HepG2 (cell line): ENCODE results near the gene SNX21. TPM values are rescaled to one million over a fixed set of nuclear protein-coding genes. Genes with fewer than 3 reads are reported as not detected.
A peak's percentile ranks its signal among the peaks of the same experiment; 100 is the strongest.

Experiments used
- ETV6 ChIP-seq: sonication (generic); formaldehyde crosslinking; conservative IDR thresholded peaks from 2 replicates; pipeline ENCODE4 v1.4.0; 2020; ENCODE audit warnings: missing genetic modification reagents
- MAF1 ChIP-seq: sonication (generic); formaldehyde crosslinking; IDR thresholded peaks from 2 replicates; pipeline ENCODE4 v1.5.0; 2020; ENCODE audit warnings: missing genetic modification reagents, borderline replicate concordance
- REPIN1 ChIP-seq: sonication (generic); formaldehyde crosslinking; IDR thresholded peaks from 2 replicates; pipeline ENCODE4 v1.8.0; 2022; ENCODE audit warnings: missing genetic modification reagents, low read depth, mild to moderate bottlenecking, borderline replicate concordance
- SNAPC2 ChIP-seq: sonication (generic); formaldehyde crosslinking; IDR thresholded peaks from 2 replicates; pipeline ENCODE4 v1.8.1; 2022; ENCODE audit warnings: mild to moderate bottlenecking, missing genetic modification reagents
- TBL1XR1 ChIP-seq: fragments of 150-350 bp; IDR thresholded peaks from 2 replicates; pipeline ENCODE4 v1.6.1; 2014; ENCODE audit warnings: borderline replicate concordance, low read length; ENCODE audit not compliant: partially characterized antibody
- ZBTB44 ChIP-seq: sonication (generic); formaldehyde crosslinking; IDR thresholded peaks from 2 replicates; pipeline ENCODE4 v1.4.0; 2020; ENCODE audit warnings: missing genetic modification reagents
- ZNF276 ChIP-seq: sonication (generic); formaldehyde crosslinking; IDR thresholded peaks from 2 replicates; pipeline ENCODE4 v1.4.0; 2020; ENCODE audit warnings: mild to moderate bottlenecking, low read depth, missing genetic modification reagents
- polyA plus RNA-seq, 8 experiments: library from polyadenylated mRNA; depleted of rRNA in 3 of 8; stranded (reverse) in 7 of 8; unstranded in 1 of 8; fragments of >200 nt; fragmentation: Illumina TruSeq in 4 of 8; extraction: Trizol in 4 of 8; gene quantifications; 2 replicates each; pipeline versions ENCODE4 v1.2.1 to v1.2.3, GENCODE V29; 2011 to 2016; ENCODE audit warnings: low read depth in 4 of 8, missing spikeins in 1 of 8, mixed read lengths in 1 of 8; ENCODE audit not compliant: insufficient read depth in 1 of 8
- total RNA-seq, 5 experiments: library from RNA; depleted of rRNA; stranded (reverse); fragments of >200 nt; fragmentation: Illumina TruSeq; extraction: Trizol; gene quantifications; 2 replicates each; pipeline ENCODE4 v1.2.3, GENCODE V29; 2016; ENCODE audit warnings: low read depth in 1 of 5
- TF ChIP-seq, protein P1 (sequence below): sonication (generic); formaldehyde crosslinking; IDR thresholded peaks from 2 replicates; pipeline ENCODE4 v1.5.0; 2020; ENCODE audit warnings: mild to moderate bottlenecking, missing genetic modification reagents, borderline replicate concordance
- TF ChIP-seq, protein P2 (sequence below): sonication (generic); formaldehyde crosslinking; IDR thresholded peaks from 2 replicates; pipeline ENCODE4 v1.5.0; 2020; ENCODE audit warnings: mild to moderate bottlenecking, missing genetic modification reagents, borderline replicate concordance

The SNX21 gene
- total and polyA plus RNA-seq, 2 of the 13 experiments (the other 11 are each of a cell fraction or from before 2014, with no cell fraction given) = 7.7 to 12.8 TPM

DNA sequence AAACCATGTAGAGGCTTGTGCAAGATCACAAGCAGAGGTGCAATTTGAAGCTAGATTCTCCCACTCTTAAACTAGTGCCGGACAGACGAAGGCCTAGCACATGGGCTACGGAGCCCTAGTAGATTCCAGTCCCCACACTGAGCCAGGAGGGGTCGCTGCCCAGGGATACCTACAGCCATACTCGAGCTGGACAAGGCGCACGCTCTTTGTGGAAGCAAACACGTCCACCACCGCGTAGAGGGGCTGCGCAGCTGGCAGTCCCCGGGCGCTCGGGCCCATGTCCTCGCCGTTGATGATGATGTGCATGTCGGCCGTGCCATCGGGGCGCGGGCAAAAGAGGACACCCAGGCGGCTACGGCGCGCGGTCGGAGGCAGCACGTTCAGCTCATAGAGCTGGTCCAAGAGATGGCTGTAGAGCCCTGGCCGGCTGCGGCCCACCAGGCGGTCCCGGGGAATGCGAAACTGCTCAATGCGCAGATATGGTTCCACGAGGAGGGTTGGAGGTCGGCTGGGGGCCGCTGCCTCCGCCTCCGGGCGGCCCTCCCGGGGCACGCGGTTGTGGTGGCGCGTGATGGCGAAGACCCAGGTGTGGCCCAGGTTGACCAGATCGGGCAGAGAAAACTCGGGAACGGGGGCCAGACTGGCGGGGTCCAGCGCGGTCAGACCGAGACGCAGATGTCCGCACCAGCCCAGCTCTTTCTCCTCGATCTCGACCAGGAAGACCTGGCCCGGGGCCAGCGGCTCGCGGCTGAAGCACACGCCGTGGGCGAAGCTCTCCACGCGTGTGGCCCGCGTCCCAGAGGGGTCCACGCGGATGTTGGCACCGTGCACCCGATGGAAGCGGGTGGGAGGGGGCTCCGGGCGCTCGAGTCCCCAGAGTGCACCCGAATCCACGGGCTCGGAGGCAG is 56.7 kb downstream of the SNX21 start (continued):
- TF ChIP-seq ZBTB44 (CRISPR knock-in tag) (no peak), REPIN1 (peak; percentile 92; the same call in 1 of the 2 replicates), TBL1XR1 (no peak), ETV6 (CRISPR knock-in tag) (no peak; the same call in 1 of the 2 replicates), MAF1 (CRISPR knock-in tag) (peak; percentile 74; the same call in 1 of the 2 replicates), SNAPC2 (CRISPR knock-in tag) (0 out of 2 replicates have a peak, but pooled peaks have one; percentile 2), ZNF276 (CRISPR knock-in tag) (peak; percentile 87; the same call in 1 of the 2 replicates)
- TF ChIP-seq, protein P1, sequence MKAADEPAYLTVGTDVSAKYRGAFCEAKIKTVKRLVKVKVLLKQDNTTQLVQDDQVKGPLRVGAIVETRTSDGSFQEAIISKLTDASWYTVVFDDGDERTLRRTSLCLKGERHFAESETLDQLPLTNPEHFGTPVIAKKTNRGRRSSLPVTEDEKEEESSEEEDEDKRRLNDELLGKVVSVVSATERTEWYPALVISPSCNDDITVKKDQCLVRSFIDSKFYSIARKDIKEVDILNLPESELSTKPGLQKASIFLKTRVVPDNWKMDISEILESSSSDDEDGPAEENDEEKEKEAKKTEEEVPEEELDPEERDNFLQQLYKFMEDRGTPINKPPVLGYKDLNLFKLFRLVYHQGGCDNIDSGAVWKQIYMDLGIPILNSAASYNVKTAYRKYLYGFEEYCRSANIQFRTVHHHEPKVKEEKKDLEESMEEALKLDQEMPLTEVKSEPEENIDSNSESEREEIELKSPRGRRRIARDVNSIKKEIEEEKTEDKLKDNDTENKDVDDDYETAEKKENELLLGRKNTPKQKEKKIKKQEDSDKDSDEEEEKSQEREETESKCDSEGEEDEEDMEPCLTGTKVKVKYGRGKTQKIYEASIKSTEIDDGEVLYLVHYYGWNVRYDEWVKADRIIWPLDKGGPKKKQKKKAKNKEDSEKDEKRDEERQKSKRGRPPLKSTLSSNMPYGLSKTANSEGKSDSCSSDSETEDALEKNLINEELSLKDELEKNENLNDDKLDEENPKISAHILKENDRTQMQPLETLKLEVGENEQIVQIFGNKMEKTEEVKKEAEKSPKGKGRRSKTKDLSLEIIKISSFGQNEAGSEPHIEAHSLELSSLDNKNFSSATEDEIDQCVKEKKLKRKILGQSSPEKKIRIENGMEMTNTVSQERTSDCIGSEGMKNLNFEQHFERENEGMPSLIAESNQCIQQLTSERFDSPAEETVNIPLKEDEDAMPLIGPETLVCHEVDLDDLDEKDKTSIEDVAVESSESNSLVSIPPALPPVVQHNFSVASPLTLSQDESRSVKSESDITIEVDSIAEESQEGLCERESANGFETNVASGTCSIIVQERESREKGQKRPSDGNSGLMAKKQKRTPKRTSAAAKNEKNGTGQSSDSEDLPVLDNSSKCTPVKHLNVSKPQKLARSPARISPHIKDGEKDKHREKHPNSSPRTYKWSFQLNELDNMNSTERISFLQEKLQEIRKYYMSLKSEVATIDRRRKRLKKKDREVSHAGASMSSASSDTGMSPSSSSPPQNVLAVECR (CRISPR knock-in tag) = peak; percentile 49
- TF ChIP-seq, protein P2, sequence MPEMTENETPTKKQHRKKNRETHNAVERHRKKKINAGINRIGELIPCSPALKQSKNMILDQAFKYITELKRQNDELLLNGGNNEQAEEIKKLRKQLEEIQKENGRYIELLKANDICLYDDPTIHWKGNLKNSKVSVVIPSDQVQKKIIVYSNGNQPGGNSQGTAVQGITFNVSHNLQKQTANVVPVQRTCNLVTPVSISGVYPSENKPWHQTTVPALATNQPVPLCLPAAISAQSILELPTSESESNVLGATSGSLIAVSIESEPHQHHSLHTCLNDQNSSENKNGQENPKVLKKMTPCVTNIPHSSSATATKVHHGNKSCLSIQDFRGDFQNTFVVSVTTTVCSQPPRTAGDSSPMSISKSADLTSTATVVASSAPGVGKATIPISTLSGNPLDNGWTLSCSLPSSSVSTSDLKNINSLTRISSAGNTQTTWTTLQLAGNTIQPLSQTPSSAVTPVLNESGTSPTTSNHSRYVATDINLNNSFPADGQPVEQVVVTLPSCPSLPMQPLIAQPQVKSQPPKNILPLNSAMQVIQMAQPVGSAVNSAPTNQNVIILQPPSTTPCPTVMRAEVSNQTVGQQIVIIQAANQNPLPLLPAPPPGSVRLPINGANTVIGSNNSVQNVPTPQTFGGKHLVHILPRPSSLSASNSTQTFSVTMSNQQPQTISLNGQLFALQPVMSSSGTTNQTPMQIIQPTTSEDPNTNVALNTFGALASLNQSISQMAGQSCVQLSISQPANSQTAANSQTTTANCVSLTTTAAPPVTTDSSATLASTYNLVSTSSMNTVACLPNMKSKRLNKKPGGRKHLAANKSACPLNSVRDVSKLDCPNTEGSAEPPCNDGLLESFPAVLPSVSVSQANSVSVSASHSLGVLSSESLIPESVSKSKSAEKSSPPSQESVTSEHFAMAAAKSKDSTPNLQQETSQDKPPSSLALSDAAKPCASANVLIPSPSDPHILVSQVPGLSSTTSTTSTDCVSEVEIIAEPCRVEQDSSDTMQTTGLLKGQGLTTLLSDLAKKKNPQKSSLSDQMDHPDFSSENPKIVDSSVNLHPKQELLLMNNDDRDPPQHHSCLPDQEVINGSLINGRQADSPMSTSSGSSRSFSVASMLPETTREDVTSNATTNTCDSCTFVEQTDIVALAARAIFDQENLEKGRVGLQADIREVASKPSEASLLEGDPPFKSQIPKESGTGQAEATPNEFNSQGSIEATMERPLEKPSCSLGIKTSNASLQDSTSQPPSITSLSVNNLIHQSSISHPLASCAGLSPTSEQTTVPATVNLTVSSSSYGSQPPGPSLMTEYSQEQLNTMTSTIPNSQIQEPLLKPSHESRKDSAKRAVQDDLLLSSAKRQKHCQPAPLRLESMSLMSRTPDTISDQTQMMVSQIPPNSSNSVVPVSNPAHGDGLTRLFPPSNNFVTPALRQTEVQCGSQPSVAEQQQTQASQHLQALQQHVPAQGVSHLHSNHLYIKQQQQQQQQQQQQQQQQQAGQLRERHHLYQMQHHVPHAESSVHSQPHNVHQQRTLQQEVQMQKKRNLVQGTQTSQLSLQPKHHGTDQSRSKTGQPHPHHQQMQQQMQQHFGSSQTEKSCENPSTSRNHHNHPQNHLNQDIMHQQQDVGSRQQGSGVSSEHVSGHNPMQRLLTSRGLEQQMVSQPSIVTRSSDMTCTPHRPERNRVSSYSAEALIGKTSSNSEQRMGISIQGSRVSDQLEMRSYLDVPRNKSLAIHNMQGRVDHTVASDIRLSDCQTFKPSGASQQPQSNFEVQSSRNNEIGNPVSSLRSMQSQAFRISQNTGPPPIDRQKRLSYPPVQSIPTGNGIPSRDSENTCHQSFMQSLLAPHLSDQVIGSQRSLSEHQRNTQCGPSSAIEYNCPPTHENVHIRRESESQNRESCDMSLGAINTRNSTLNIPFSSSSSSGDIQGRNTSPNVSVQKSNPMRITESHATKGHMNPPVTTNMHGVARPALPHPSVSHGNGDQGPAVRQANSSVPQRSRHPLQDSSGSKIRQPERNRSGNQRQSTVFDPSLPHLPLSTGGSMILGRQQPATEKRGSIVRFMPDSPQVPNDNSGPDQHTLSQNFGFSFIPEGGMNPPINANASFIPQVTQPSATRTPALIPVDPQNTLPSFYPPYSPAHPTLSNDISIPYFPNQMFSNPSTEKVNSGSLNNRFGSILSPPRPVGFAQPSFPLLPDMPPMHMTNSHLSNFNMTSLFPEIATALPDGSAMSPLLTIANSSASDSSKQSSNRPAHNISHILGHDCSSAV (CRISPR knock-in tag) = no peak
